ENCODE results near the gene ABCA1. TPM values are rescaled to one million over a fixed set of nuclear protein-coding genes. Genes with fewer than 3 reads are reported as not detected.

The ABCA1 gene
- total and polyA plus RNA-seq, 2 donors (not counting 1 experiment from before 2014, with no cell fraction given): 11.5 to 60.4 TPM

- Histone ChIP-seq H3K4me1 (ENCODE audit: control insufficient read depth, extremely low read depth, insufficient read depth, low read length) (peaks cover 2% of the 10 kb centered on the region), H3K9me3 (ENCODE audit: control insufficient read depth, insufficient read depth, low read depth, low read length) (no peaks in the 10 kb centered on the region), H3K27me3 (ENCODE audit: control insufficient read depth, insufficient read depth, low read length) (no peaks in the 10 kb centered on the region), H3K36me3 (ENCODE audit: control insufficient read depth, insufficient read depth, low read length) (no peaks in the 10 kb centered on the region), H3K9ac (ENCODE audit: insufficient read depth, low read length) (no peak overlapping the region), H3K4me2 (ENCODE audit: extremely low read depth, insufficient read depth, low read length) (no peak overlapping the region), H2AFZ (ENCODE audit: low read length) (no peak overlapping the region), H3K79me2 (ENCODE audit: control insufficient read depth, insufficient read depth, low read length) (no peaks in the 10 kb centered on the region), H3K27ac (ENCODE audit: insufficient read depth, low read length) (no peak overlapping the region), H4K20me1 (ENCODE audit: control insufficient read depth, extremely low read depth, insufficient read depth, low read length) (no peaks in the 10 kb centered on the region), H3K4me3 (replicated peaks in 1 of 4; ENCODE audit: control extremely low read depth in 1 of 4, insufficient read depth in 1 of 4, low read depth in 3 of 4, low read length in 4 of 4) (no peak overlapping the region)
- TF ChIP-seq EZH2 (IDR thresholded peaks at IDR 0.05; ENCODE audit: low read length, missing control alignments): no peak
- TF ChIP-seq, protein P1, sequence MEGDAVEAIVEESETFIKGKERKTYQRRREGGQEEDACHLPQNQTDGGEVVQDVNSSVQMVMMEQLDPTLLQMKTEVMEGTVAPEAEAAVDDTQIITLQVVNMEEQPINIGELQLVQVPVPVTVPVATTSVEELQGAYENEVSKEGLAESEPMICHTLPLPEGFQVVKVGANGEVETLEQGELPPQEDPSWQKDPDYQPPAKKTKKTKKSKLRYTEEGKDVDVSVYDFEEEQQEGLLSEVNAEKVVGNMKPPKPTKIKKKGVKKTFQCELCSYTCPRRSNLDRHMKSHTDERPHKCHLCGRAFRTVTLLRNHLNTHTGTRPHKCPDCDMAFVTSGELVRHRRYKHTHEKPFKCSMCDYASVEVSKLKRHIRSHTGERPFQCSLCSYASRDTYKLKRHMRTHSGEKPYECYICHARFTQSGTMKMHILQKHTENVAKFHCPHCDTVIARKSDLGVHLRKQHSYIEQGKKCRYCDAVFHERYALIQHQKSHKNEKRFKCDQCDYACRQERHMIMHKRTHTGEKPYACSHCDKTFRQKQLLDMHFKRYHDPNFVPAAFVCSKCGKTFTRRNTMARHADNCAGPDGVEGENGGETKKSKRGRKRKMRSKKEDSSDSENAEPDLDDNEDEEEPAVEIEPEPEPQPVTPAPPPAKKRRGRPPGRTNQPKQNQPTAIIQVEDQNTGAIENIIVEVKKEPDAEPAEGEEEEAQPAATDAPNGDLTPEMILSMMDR (conservative IDR thresholded peaks at IDR 0.05 in 1 of 2, IDR thresholded peaks at IDR 0.05 in 1 of 2; ENCODE audit: low read depth in 1 of 2, low read length in 2 of 2): no peak
- DNase-seq (ENCODE audit: low read depth in 2 of 2): no peak
Measured at GRCh38 chr9:104775976-104776375, 152.0 kb downstream of the ABCA1 start.

DNA sequence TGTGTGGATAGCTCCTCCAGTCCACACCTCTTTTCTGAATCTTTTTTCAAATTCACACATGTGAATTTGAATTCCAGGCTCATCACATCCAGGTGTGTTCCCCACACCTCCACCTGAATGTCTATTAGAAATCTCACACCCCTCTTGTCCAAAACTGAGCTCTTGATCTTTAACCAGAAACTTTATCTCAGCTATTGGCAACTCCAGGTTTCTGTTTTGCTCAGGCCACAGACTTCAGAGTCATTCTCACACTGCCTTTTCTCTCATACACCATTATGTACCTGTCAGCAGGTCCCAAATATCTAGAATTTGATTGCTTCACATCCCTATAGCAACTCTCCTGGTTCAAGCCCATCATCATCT is 152.4 kb downstream of the ABCA1 start:
- no peaks in the 10 kb centered on the region for H3K79me2 ChIP-seq (ENCODE audit: control insufficient read depth, insufficient read depth, low read length)
- no peak overlapping the region for H3K4me3 ChIP-seq (replicated peaks in 1 of 4; ENCODE audit: control extremely low read depth in 1 of 4, insufficient read depth in 1 of 4, low read depth in 3 of 4, low read length in 4 of 4)
- no peaks in the 10 kb centered on the region for H3K9me3 ChIP-seq (ENCODE audit: control insufficient read depth, insufficient read depth, low read depth, low read length)
- no peaks in the 10 kb centered on the region for H4K20me1 ChIP-seq (ENCODE audit: control insufficient read depth, extremely low read depth, insufficient read depth, low read length)
- no peak for TF ChIP-seq EZH2 (IDR thresholded peaks at IDR 0.05; ENCODE audit: low read length, missing control alignments)
- no peaks in the 10 kb centered on the region for H3K27me3 ChIP-seq (ENCODE audit: control insufficient read depth, insufficient read depth, low read length)
- H3K4me2 ChIP-seq (ENCODE audit: extremely low read depth, insufficient read depth, low read length): no peak overlapping the region
- no peak overlapping the region for H3K9ac ChIP-seq (ENCODE audit: insufficient read depth, low read length)
- no peak for DNase-seq (ENCODE audit: low read depth in 2 of 2)
- H3K4me1 ChIP-seq (ENCODE audit: control insufficient read depth, extremely low read depth, insufficient read depth, low read length): peaks cover 2% of the 10 kb centered on the region
- no peak overlapping the region for H2AFZ ChIP-seq (ENCODE audit: low read length)
- H3K36me3 ChIP-seq (ENCODE audit: control insufficient read depth, insufficient read depth, low read length): no peaks in the 10 kb centered on the region
- no peak overlapping the region for H3K27ac ChIP-seq (ENCODE audit: insufficient read depth, low read length)

DNA sequence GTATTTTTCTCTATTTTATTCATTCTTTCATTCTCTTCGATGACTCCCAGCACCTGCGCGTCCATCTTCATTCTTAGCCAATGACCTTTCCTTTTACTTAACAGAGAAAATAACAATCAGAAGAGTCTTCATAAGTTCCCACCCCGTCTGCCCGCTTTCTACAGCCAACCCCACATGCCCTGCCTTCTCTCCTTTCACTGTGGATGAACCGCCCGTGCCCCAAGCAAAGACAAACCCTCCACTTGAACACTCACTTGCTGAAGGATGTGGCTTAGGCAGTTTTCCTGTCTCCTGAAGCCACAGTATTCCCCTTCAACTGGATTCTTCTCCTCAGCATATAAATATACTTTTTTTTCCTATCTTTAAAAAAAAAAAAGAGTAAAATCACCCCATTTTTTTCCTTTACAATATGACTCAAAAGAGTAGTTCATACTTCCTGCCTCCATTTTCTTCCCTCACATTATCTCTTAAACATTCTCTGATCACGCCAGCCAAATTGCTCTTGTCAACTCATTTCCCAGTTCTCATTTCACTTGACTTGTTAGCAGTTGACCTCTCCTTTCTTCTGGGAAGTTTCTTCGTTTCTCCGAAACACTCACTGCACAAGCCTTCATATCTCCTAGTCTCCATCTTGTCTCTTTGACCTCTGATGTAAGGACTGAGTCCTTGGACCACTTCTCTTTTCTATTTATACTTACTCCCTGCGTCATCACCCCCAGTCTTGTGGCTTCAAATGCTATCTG is 153.0 kb downstream of the ABCA1 start:
- H2AFZ ChIP-seq (ENCODE audit: low read length): no peak overlapping the region
- no peak overlapping the region for H3K4me3 ChIP-seq (replicated peaks in 1 of 4; ENCODE audit: control extremely low read depth in 1 of 4, insufficient read depth in 1 of 4, low read depth in 3 of 4, low read length in 4 of 4)
- H4K20me1 ChIP-seq (ENCODE audit: control insufficient read depth, extremely low read depth, insufficient read depth, low read length): no peaks in the 10 kb centered on the region
- H3K79me2 ChIP-seq (ENCODE audit: control insufficient read depth, insufficient read depth, low read length): no peaks in the 10 kb centered on the region
- no peak for DNase-seq (ENCODE audit: low read depth in 2 of 2)
- H3K27ac ChIP-seq (ENCODE audit: insufficient read depth, low read length): no peak overlapping the region
- no peak overlapping the region for H3K4me2 ChIP-seq (ENCODE audit: extremely low read depth, insufficient read depth, low read length)
- H3K27me3 ChIP-seq (ENCODE audit: control insufficient read depth, insufficient read depth, low read length): no peaks in the 10 kb centered on the region
- H3K36me3 ChIP-seq (ENCODE audit: control insufficient read depth, insufficient read depth, low read length): no peaks in the 10 kb centered on the region
- peaks cover 2% of the 10 kb centered on the region for H3K4me1 ChIP-seq (ENCODE audit: control insufficient read depth, extremely low read depth, insufficient read depth, low read length)
- H3K9me3 ChIP-seq (ENCODE audit: control insufficient read depth, insufficient read depth, low read depth, low read length): no peaks in the 10 kb centered on the region
- no peak overlapping the region for H3K9ac ChIP-seq (ENCODE audit: insufficient read depth, low read length)
- TF ChIP-seq, protein P1 (conservative IDR thresholded peaks at IDR 0.05 in 1 of 2, IDR thresholded peaks at IDR 0.05 in 1 of 2; ENCODE audit: low read depth in 1 of 2, low read length in 2 of 2): no peak
- no peak for TF ChIP-seq EZH2 (IDR thresholded peaks at IDR 0.05; ENCODE audit: low read length, missing control alignments)

All from fibroblast of lung (primary cell).